ENCODE results near the gene POP4. TPM values are rescaled to one million over a fixed set of nuclear protein-coding genes. Genes with fewer than 3 reads are reported as not detected.

The POP4 gene
- total and polyA plus RNA-seq, 4 donors = 46.6 to 82.5 (median 62.2) TPM

- Histone ChIP-seq H3K4me3 (no peak overlapping the region), H3K9me3 (ENCODE audit: control insufficient read depth in 4 of 4, insufficient read depth in 3 of 4, low read length in 3 of 4) (no peaks in the 10 kb centered on the region), H3K36me3 (ENCODE audit: control insufficient read depth in 4 of 4, insufficient read depth in 4 of 4, low read length in 4 of 4) (peaks cover 0 to 7% (median 2%) of the 10 kb centered on the region in 4 donors), H3K27me3 (ENCODE audit: control insufficient read depth in 3 of 3, insufficient read depth in 3 of 3, low read length in 2 of 3) (no peaks in the 10 kb centered on the region), H3K27ac (ENCODE audit: low read depth in 1 of 2, low read length in 1 of 2) (no peak overlapping the region), H3K9ac (ENCODE audit: insufficient read depth in 1 of 2, low read length in 2 of 2) (no peak overlapping the region), H3K4me1 (ENCODE audit: control insufficient read depth in 5 of 5, insufficient read depth in 5 of 5, low read length in 5 of 5) (peaks cover 0 to 7% (median 0%) of the 10 kb centered on the region in 5 donors)
- 40 to 49% methylated on average over 15 of the region's 15 CpGs for WGBS, 2 donors
- ATAC-seq (ENCODE audit: insufficient read depth, low FRiP score) (no peak), DNase-seq (no peak)
- no peak for TF ChIP-seq CTCF (IDR thresholded peaks at IDR 0.05; ENCODE audit: control extremely low read depth, extremely low read depth)
Observed at GRCh38 chr19:29620931-29621351, 14.9 kb downstream of the POP4 start.

- 59 to 66% methylated on average over 23 of the region's 23 CpGs for WGBS, 2 donors
- DNase-seq = no peak
- H3K27me3 ChIP-seq (ENCODE audit: control insufficient read depth in 3 of 3, insufficient read depth in 3 of 3, low read length in 2 of 3) = no peaks in the 10 kb centered on the region
- H3K4me1 ChIP-seq (ENCODE audit: control insufficient read depth in 5 of 5, insufficient read depth in 5 of 5, low read length in 5 of 5) = peaks cover 0 to 7% (median 0%) of the 10 kb centered on the region in 5 donors
- H3K36me3 ChIP-seq (ENCODE audit: control insufficient read depth in 4 of 4, insufficient read depth in 4 of 4, low read length in 4 of 4) = no peaks in the 10 kb centered on the region
- no peaks in the 10 kb centered on the region for H3K9me3 ChIP-seq (ENCODE audit: control insufficient read depth in 4 of 4, insufficient read depth in 3 of 4, low read length in 3 of 4)
- TF ChIP-seq CTCF (IDR thresholded peaks at IDR 0.05; ENCODE audit: control extremely low read depth, extremely low read depth) = no peak
- no peak overlapping the region for H3K9ac ChIP-seq (ENCODE audit: insufficient read depth in 1 of 2, low read length in 2 of 2)
- H3K27ac ChIP-seq (ENCODE audit: low read depth in 1 of 2, low read length in 1 of 2) = no peak overlapping the region
- no peak overlapping the region for H3K4me3 ChIP-seq
- no peak for ATAC-seq (ENCODE audit: insufficient read depth, low FRiP score)
Observed at GRCh38 chr19:29622166-29623070, 16.3 kb downstream of the POP4 start.

GRCh38 chr19:29623726-29624488, 17.8 kb downstream of the POP4 start:
- ATAC-seq (ENCODE audit: insufficient read depth, low FRiP score) = no peak
- Histone ChIP-seq H3K9ac (ENCODE audit: insufficient read depth in 1 of 2, low read length in 2 of 2) (no peak overlapping the region), H3K4me3 (no peak overlapping the region), H3K27me3 (ENCODE audit: control insufficient read depth in 3 of 3, insufficient read depth in 3 of 3, low read length in 2 of 3) (no peaks in the 10 kb centered on the region), H3K4me1 (ENCODE audit: control insufficient read depth in 5 of 5, insufficient read depth in 5 of 5, low read length in 5 of 5) (peaks cover 0 to 7% (median 0%) of the 10 kb centered on the region in 5 donors), H3K9me3 (ENCODE audit: control insufficient read depth in 4 of 4, insufficient read depth in 3 of 4, low read length in 3 of 4) (no peaks in the 10 kb centered on the region), H3K27ac (ENCODE audit: low read depth in 1 of 2, low read length in 1 of 2) (no peak overlapping the region), H3K36me3 (ENCODE audit: control insufficient read depth in 4 of 4, insufficient read depth in 4 of 4, low read length in 4 of 4) (no peaks in the 10 kb centered on the region)
- no peak for DNase-seq
- 74 to 84% methylated on average over 18 of the region's 18 CpGs for WGBS, 2 donors
- TF ChIP-seq CTCF (IDR thresholded peaks at IDR 0.05; ENCODE audit: control extremely low read depth, extremely low read depth) = no peak

Data from lung (tissue), 12 donors.